ENCODE measurements around the gene TCF12.

TCF12 gene

DNA sequence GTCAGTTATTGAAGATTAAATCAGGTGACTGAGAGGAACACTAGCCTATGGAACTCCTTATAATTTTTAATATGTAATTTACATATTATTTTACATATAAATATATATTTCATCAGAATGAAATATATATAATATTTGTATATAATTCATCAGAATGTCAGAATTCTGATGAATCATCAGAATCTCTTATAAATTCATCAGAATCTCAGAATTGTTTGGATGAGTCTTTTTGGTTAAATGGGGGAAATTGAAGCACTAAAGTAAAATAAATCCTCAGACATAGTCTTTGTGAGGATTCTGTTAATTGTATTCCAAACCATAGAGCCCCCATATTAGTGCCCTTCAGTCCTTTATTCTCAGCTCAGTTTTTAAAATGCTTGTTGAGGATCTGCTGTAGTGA is 15.4 kb downstream of the TCF12 start:
- Histone ChIP-seq H3K9ac (ENCODE audit: low read depth, low read length) (no peak overlapping the region), H3K9me3 (ENCODE audit: control insufficient read depth, insufficient read depth, low read length) (no peaks in the 10 kb centered on the region), H3K4me1 (ENCODE audit: control insufficient read depth, insufficient read depth, low read length) (no peaks in the 10 kb centered on the region), H3K27me3 (ENCODE audit: control insufficient read depth, insufficient read depth, low read length) (no peaks in the 10 kb centered on the region), H3K4me3 (ENCODE audit: low read depth, low read length) (no peak overlapping the region), H3K36me3 (ENCODE audit: control insufficient read depth, insufficient read depth, low read length) (no peaks in the 10 kb centered on the region)

GRCh38 chr15:56934269-56934668 is 15.8 kb downstream of the TCF12 start:
- H3K4me3 ChIP-seq (ENCODE audit: low read depth, low read length), result no peak overlapping the region
- H3K9ac ChIP-seq (ENCODE audit: low read depth, low read length), result no peak overlapping the region
- H3K9me3 ChIP-seq (ENCODE audit: control insufficient read depth, insufficient read depth, low read length), result no peaks in the 10 kb centered on the region
- H3K27me3 ChIP-seq (ENCODE audit: control insufficient read depth, insufficient read depth, low read length), result no peaks in the 10 kb centered on the region
- H3K4me1 ChIP-seq (ENCODE audit: control insufficient read depth, insufficient read depth, low read length), result no peaks in the 10 kb centered on the region
- no peaks in the 10 kb centered on the region for H3K36me3 ChIP-seq (ENCODE audit: control insufficient read depth, insufficient read depth, low read length)

- no peak overlapping the region for H3K4me3 ChIP-seq (ENCODE audit: low read depth, low read length)
- no peaks in the 10 kb centered on the region for H3K27me3 ChIP-seq (ENCODE audit: control insufficient read depth, insufficient read depth, low read length)
- no peak overlapping the region for H3K9ac ChIP-seq (ENCODE audit: low read depth, low read length)
- no peaks in the 10 kb centered on the region for H3K4me1 ChIP-seq (ENCODE audit: control insufficient read depth, insufficient read depth, low read length)
- no peaks in the 10 kb centered on the region for H3K36me3 ChIP-seq (ENCODE audit: control insufficient read depth, insufficient read depth, low read length)
- H3K9me3 ChIP-seq (ENCODE audit: control insufficient read depth, insufficient read depth, low read length), result no peaks in the 10 kb centered on the region
These were observed 18.5 kb downstream of the TCF12 start for GRCh38 chr15:56936929-56937328.

- Histone ChIP-seq H3K4me3 (ENCODE audit: low read depth, low read length) (no peak overlapping the region), H3K36me3 (ENCODE audit: control insufficient read depth, insufficient read depth, low read length) (no peaks in the 10 kb centered on the region), H3K27me3 (ENCODE audit: control insufficient read depth, insufficient read depth, low read length) (no peaks in the 10 kb centered on the region), H3K9me3 (ENCODE audit: control insufficient read depth, insufficient read depth, low read length) (no peaks in the 10 kb centered on the region), H3K4me1 (ENCODE audit: control insufficient read depth, insufficient read depth, low read length) (no peaks in the 10 kb centered on the region), H3K9ac (ENCODE audit: low read depth, low read length) (no peak overlapping the region)
These were observed 20.8 kb downstream of the TCF12 start for GRCh38 chr15:56939257-56939656.

DNA sequence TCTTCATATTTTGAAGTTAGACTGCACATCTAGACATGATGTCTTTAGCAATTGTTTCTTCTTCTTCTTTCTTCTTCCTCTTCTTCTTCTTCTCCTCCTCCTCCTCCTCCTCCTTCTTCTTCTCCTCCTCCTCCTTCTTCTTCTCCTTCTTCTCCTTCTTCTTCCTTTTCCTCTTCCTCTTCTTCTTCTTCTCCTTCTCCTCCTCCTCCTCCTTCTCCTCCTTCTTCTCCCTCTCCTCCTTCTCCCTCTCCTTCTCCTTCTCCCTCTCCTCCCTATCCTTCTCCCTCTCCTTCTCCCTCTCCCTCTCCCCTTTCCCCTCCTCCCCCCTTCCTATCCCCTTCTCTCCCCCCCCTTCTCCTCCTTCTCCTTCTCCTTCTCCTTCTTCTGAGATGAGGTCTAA is 21.9 kb downstream of the TCF12 start:
- H3K36me3 ChIP-seq (ENCODE audit: control insufficient read depth, insufficient read depth, low read length), result no peaks in the 10 kb centered on the region
- H3K27me3 ChIP-seq (ENCODE audit: control insufficient read depth, insufficient read depth, low read length), result no peaks in the 10 kb centered on the region
- no peaks in the 10 kb centered on the region for H3K4me1 ChIP-seq (ENCODE audit: control insufficient read depth, insufficient read depth, low read length)
- H3K9ac ChIP-seq (ENCODE audit: low read depth, low read length), result no peak overlapping the region
- no peak overlapping the region for H3K4me3 ChIP-seq (ENCODE audit: low read depth, low read length)
- no peaks in the 10 kb centered on the region for H3K9me3 ChIP-seq (ENCODE audit: control insufficient read depth, insufficient read depth, low read length)

DNA sequence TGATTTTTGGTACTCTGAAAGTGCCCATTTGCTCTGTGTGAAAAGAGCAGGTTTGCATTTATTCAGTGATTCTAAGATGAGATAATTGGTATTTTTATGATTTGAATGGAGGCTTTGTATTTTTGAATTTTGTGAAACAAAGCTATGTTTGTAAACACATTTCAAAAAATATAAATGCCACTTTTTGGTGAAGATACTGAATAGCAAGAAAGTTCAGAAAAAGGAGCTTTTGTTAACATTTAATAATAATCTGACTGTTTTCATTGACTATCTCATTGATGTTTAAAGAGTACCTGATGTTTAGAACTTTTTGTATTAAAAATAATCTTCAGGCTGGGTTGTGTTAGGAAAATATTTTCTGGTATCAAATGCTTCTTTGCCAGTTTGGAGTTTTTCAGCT is 23.7 kb downstream of the TCF12 start:
- no peak overlapping the region for H3K4me3 ChIP-seq (ENCODE audit: low read depth, low read length)
- no peaks in the 10 kb centered on the region for H3K36me3 ChIP-seq (ENCODE audit: control insufficient read depth, insufficient read depth, low read length)
- H3K9ac ChIP-seq (ENCODE audit: low read depth, low read length), result no peak overlapping the region
- H3K4me1 ChIP-seq (ENCODE audit: control insufficient read depth, insufficient read depth, low read length), result no peaks in the 10 kb centered on the region
- no peaks in the 10 kb centered on the region for H3K27me3 ChIP-seq (ENCODE audit: control insufficient read depth, insufficient read depth, low read length)
- no peaks in the 10 kb centered on the region for H3K9me3 ChIP-seq (ENCODE audit: control insufficient read depth, insufficient read depth, low read length)

- H3K9ac ChIP-seq (ENCODE audit: low read depth, low read length), result no peak overlapping the region
- no peaks in the 10 kb centered on the region for H3K9me3 ChIP-seq (ENCODE audit: control insufficient read depth, insufficient read depth, low read length)
- H3K36me3 ChIP-seq (ENCODE audit: control insufficient read depth, insufficient read depth, low read length), result no peaks in the 10 kb centered on the region
These were observed 25.0 kb downstream of the TCF12 start for GRCh38 chr15:56943403-56943802.

GRCh38 chr15:56944485-56944884 is 26.0 kb downstream of the TCF12 start:
- no peak overlapping the region for H3K9ac ChIP-seq (ENCODE audit: low read depth, low read length)
- no peaks in the 10 kb centered on the region for H3K36me3 ChIP-seq (ENCODE audit: control insufficient read depth, insufficient read depth, low read length)
- no peaks in the 10 kb centered on the region for H3K27me3 ChIP-seq (ENCODE audit: control insufficient read depth, insufficient read depth, low read length)
- no peak overlapping the region for H3K4me3 ChIP-seq (ENCODE audit: low read depth, low read length)
- H3K4me1 ChIP-seq (ENCODE audit: control insufficient read depth, insufficient read depth, low read length), result no peaks in the 10 kb centered on the region
- no peaks in the 10 kb centered on the region for H3K9me3 ChIP-seq (ENCODE audit: control insufficient read depth, insufficient read depth, low read length)

More at GRCh38 chr15:56943403-56943802, 25.0 kb downstream of the TCF12 start:
- H3K4me3 ChIP-seq (ENCODE audit: low read depth, low read length), result no peak overlapping the region
- H3K27me3 ChIP-seq (ENCODE audit: control insufficient read depth, insufficient read depth, low read length), result no peaks in the 10 kb centered on the region
- no peaks in the 10 kb centered on the region for H3K4me1 ChIP-seq (ENCODE audit: control insufficient read depth, insufficient read depth, low read length)

GRCh38 chr15:56946150-56946549 is 27.7 kb downstream of the TCF12 start:
- no peaks in the 10 kb centered on the region for H3K36me3 ChIP-seq (ENCODE audit: control insufficient read depth, insufficient read depth, low read length)

DNA sequence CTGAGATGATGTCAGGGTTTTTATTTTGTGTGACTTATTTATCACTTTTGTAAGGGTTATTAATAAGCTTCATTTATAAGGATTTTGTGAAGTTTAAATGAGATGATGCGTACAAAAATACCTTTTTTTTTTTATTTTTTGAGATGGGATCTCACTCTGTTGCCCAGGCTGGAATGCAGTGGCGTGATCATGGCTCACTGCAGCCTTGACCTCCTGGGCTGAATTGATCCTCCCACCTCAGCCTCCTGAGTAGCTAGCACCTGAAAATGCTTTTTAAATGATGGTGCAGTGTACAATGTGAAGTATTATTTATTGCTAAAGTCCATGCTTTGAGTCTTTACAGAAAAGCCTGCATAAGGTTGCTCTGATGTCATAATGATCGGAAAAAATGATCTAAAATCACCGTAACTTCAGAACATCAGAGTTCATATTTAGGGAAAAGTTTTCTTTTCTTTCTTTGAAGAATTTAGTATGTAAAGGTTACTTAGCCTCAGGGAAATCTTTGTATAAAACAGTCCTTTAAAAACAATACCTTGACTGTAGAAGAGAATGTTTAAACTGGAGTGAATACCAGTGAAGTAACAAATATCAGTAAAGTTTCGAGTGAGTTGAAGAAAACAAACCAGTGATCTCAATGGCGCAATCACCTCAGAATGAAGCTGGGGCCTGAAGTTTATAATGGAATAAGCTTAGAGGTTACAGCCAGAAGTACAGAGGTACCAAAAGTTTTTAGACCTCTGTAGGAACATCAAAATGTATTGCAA is 29.7 kb downstream of the TCF12 start:
- Histone ChIP-seq H3K9ac (ENCODE audit: low read depth, low read length) (no peak overlapping the region), H3K27me3 (ENCODE audit: control insufficient read depth, insufficient read depth, low read length) (no peaks in the 10 kb centered on the region), H3K36me3 (ENCODE audit: control insufficient read depth, insufficient read depth, low read length) (no peaks in the 10 kb centered on the region), H3K9me3 (ENCODE audit: control insufficient read depth, insufficient read depth, low read length) (no peaks in the 10 kb centered on the region), H3K4me1 (ENCODE audit: control insufficient read depth, insufficient read depth, low read length) (no peaks in the 10 kb centered on the region), H3K4me3 (ENCODE audit: low read depth, low read length) (no peak overlapping the region)

More at GRCh38 chr15:56946150-56946549, 27.7 kb downstream of the TCF12 start:
- H3K4me3 ChIP-seq (ENCODE audit: low read depth, low read length), result no peak overlapping the region
- no peaks in the 10 kb centered on the region for H3K4me1 ChIP-seq (ENCODE audit: control insufficient read depth, insufficient read depth, low read length)
- H3K9ac ChIP-seq (ENCODE audit: low read depth, low read length), result no peak overlapping the region
- no peaks in the 10 kb centered on the region for H3K27me3 ChIP-seq (ENCODE audit: control insufficient read depth, insufficient read depth, low read length)
- no peaks in the 10 kb centered on the region for H3K9me3 ChIP-seq (ENCODE audit: control insufficient read depth, insufficient read depth, low read length)

DNA sequence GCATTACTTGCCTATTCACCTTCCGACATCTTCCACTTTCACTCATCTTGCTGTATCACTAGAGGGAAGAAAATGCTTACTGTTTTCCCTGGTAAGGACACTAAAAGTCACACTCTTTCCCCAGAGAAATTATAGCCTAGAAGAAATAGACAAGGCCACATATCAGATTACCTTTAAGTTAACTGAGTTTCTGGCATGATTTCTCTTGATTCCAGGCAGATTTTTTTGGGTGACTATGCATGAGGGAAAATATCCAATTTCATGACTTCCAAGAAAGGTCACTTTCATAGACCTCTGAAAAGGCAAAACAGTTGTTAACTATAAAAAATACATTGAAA is 30.3 kb downstream of the TCF12 start:
- Histone ChIP-seq H3K9me3 (ENCODE audit: control insufficient read depth, insufficient read depth, low read length) (no peaks in the 10 kb centered on the region), H3K4me3 (ENCODE audit: low read depth, low read length) (no peak overlapping the region), H3K4me1 (ENCODE audit: control insufficient read depth, insufficient read depth, low read length) (no peaks in the 10 kb centered on the region), H3K27me3 (ENCODE audit: control insufficient read depth, insufficient read depth, low read length) (no peaks in the 10 kb centered on the region), H3K9ac (ENCODE audit: low read depth, low read length) (no peak overlapping the region), H3K36me3 (ENCODE audit: control insufficient read depth, insufficient read depth, low read length) (no peaks in the 10 kb centered on the region)

DNA sequence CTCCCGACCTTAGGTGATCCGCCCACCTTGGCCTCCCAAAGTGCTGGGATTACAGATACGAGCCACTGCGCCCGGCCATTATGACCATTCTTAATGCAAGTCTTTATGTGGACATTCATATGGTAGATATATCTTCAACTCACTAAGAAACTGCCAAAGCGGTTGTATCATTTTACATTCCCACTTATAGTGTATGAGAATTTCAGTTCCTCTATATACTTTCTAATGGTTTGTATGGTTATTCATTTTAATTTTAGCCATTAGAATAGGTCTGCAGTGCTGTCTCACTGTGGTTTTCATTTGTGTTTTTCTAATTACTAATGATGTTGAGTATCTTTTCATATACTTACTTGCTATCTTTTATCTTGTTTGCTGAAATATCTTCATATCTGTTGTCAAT is 32.5 kb downstream of the TCF12 start:
- H3K36me3 ChIP-seq (ENCODE audit: control insufficient read depth, insufficient read depth, low read length), result no peaks in the 10 kb centered on the region
- H3K4me1 ChIP-seq (ENCODE audit: control insufficient read depth, insufficient read depth, low read length), result no peaks in the 10 kb centered on the region
- H3K9me3 ChIP-seq (ENCODE audit: control insufficient read depth, insufficient read depth, low read length), result no peaks in the 10 kb centered on the region
- no peak overlapping the region for H3K9ac ChIP-seq (ENCODE audit: low read depth, low read length)
- H3K4me3 ChIP-seq (ENCODE audit: low read depth, low read length), result no peak overlapping the region
- H3K27me3 ChIP-seq (ENCODE audit: control insufficient read depth, insufficient read depth, low read length), result no peaks in the 10 kb centered on the region
